Left cardiac atrium (tissue), 4 donors: ENCODE results near the gene MYO15B. TPM values are rescaled to one million over a fixed set of nuclear protein-coding genes. Genes with fewer than 3 reads are reported as not detected.

ENCODE experiments used
- ATAC-seq, 2 donors: fragments of 200-7000 bp; cut with Tn5 transposase; one replicate each; pipeline ENCODE4 v1.9.1; 2020; ENCODE audit warnings: mild to moderate bottlenecking in 2 of 2, moderate library complexity in 2 of 2
- DNase-seq: peaks from one replicate; pipeline ENCODE4 v3.0.0-alpha.2; 2020
- intact Hi-C, 2 donors: fragments of 100-400 bp; cut with DNase I; formaldehyde crosslinking; loops; one replicate each; pipeline versions ENCODE4 v1.14.1 to v1.15.1; 2022 to 2023
- total RNA-seq, 2 donors: library from RNA; stranded (reverse); fragmentation: NEBNext Ultra II Directional; extraction: Animal tissue kit (Norgen Biotek cat#: 25700); gene quantifications; one replicate each; pipeline ENCODE4 v1.2.1, GENCODE V29; 2021
- donor health status: DM: no; HTN: yes; CAD: no.
- donor health status: DM: no; HTN: yes; CAD: no; lungs with severe emphysema.
- donor health status: DM: yes; HTN: yes; CAD: no.
- donor health status: Dilated cardiomyopathy.

Gene MYO15B
- total RNA-seq, 2 donors from 2014 or later = 61.5 to 88.4 TPM

- DNase-seq (no peak), ATAC-seq (no peak)
- intact Hi-C loops = no loop called here
These were observed 27.7 kb downstream of the MYO15B start for GRCh38 chr17:75615301-75615700.

DNA sequence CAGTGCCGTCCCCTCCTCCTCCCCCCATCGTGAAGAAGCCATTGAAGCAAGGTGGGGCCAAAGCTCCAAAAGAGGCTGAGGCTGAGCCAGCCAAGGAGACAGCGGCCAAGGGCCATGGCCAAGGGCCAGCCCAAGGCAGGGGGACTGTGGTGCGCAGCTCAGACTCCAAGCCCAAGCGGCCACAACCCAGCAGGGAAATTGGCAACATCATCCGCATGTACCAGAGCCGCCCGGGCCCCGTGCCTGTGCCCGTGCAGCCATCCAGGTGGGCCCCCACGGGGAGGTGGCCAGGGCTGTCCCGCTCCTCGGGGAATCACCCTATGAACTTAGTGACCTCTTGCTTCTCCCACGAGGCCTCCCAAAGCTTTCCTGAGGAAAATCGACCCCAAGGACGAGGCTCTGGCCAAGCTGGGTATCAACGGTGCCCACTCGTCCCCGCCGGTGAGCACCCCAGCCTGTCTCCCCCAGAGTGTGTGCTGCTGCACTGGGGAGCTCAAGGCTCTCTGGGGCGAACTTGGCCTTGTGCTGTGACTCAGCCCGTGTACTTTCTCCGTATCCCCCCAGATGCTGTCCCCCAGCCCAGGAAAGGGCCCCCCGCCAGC is 29.0 kb downstream of the MYO15B start:
- DNase-seq (no peak), ATAC-seq (no peak)
- intact Hi-C loops = no loop called here

- DNase-seq = no peak
- ATAC-seq = no peak
- intact Hi-C loops = no loop called here
These were observed 29.6 kb downstream of the MYO15B start for GRCh38 chr17:75617218-75617617.

DNA sequence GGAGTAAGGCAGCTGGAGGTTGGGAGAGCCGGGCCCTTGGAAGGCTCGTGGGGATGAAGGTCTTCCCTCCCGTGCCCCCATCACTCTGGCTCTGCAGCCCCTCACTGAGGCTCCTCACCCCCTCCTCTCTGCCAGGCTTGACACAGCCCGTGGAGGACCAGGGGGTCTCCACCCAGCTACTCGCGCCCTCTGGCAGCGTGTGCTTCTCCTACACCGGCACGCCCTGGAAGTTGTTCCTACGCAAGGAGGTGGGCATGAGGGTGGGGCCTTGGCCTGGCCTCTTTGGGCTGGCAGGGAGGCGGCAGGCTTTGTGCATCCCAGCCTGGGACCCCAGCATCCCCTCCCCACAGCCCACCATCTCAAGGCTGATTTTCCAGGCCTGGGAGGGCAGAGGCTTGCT is 30.1 kb downstream of the MYO15B start:
- no peak for DNase-seq
- intact Hi-C loops = no loop called here
- ATAC-seq = no peak

DNA sequence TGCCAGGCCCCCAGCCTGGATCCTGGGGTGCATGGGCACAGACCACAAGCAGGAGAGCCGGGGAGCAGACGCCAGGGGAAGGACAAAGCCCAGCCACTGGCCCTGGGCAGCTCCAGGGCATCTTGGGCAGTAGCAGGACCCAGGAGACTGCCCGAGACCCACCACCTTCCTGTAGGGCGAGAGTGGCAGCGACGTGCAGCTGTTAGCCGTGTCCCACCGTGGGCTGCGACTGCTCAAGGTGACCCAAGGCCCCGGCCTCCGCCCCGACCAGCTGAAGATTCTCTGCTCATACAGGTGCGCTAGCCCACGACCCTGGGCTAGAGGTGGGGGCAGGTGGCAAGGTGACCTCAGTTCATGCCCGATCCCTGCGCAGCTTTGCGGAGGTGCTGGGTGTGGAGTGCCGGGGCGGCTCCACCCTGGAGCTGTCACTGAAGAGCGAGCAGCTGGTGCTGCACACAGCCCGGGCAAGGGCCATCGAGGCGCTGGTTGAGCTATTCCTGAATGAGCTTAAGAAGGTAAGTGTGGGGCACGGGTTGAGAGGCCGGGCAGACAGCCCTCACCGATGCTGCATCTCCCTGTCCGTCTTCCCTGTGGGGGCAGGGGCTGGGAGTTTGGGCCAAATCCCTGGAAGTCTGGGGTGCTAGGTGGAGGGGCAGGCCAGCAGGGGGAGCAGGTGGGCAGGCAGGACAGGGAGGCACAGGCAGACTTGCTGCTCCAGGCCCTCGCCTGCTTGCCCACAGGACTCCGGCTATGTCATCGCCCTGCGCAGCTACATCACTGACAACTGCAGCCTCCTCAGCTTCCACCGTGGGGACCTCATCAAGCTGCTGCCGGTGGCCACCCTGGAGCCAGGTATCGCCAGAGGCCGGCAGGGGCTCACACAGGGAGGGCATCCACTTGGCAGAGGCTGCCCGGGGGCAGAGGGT is 32.2 kb downstream of the MYO15B start:
- ATAC-seq (no peak), DNase-seq (no peak)
- intact Hi-C loops = no loop called here

DNA sequence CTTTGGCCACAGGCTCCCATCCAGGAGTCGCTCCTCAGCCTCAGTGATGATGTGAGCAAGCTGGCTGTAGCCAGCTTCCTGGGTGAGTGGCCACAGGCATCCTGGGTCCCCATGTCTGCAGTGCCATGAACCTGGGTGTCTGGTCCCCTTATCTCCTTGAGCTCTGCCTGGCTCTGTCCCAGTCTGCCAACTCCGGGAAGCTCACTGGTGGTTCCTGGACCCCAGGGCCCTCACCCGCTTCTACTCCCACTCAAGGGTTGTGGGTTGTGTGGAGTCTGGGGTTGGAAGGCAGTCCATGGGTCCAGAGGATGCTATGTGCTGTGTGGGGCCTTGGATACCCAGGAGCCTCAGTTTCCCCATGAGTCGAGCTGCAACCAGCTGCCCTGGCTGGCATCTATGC is 33.9 kb downstream of the MYO15B start:
- intact Hi-C loops = no loop called here
- DNase-seq (no peak), ATAC-seq (no peak)

- no peak for ATAC-seq
- DNase-seq = no peak
- intact Hi-C loops = no loop called here
These were observed 34.5 kb downstream of the MYO15B start for GRCh38 chr17:75622076-75622475.

GRCh38 chr17:75622771-75623273 is 35.2 kb downstream of the MYO15B start:
- no peak for DNase-seq
- no peak for ATAC-seq
- intact Hi-C loops = no loop called here

DNA sequence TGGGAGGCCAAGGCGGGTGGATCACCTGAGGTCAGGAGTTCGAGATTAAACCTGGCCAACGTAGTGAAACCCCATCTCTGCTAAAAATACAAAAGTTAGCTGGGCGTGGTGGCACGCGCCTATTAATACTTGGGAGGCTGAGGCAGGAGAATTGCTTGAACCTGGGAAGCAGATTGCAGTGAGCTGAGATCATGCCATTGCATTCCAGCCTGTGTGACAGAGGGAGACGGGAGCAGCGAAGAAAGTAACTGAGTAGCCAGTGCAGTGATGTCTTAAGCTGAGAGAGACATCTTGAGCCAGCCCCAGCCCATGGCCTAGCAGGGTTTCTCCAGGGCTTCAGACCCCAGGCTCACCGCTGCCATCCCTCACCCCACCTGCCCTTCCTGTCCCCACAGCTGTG is 35.8 kb downstream of the MYO15B start:
- DNase-seq (no peak), ATAC-seq (no peak)
- intact Hi-C loops = no loop called here

DNA sequence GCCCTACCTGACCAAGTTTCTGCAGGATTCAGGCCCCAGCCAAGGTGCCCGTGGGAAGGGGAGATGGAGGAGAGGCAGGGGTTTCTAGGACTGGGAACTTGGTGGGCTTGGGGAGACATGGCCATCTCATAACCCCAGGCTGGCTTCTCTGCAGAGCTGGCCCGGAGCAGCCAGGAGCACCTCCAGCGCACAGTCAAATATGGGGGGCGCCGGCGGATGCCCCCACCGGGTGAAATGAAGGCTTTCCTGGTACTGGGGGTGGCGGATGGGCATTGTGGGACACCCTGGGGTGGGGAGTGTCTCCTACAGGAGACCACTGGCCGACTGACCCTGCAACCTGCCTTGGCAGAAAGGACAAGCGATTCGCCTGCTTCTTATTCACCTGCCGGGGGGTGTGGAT is 36.4 kb downstream of the MYO15B start:
- ATAC-seq = no peak
- intact Hi-C loops = no loop called here

DNA sequence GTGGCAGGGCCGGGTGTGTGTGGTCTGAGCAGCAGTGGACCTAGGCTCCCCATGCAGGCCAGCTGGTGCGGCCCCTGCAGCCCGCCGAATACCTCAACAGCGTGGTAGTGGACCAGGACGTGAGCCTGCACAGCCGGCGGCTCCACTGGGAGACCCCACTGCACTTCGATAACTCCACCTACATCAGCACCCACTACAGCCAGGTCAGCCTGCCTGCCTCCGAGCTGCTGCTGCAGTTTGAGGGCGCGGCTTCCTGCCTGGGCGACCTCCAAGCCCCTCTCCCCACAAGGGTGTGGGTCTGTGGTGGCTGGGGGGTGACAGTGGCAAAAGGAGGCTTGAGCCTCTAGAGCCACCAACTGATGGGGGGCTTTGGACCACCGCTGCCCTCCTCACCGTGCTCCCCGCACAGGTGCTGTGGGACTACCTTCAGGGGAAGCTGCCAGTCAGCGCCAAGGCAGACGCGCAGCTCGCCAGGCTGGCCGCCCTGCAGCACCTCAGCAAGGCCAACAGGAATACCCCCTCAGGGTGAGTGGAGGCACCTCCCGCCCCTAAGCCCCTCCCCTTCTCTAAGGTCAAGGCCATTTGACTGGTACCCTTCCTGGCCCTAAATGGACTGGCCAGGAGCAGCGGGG is 37.2 kb downstream of the MYO15B start:
- no peak for ATAC-seq
- intact Hi-C loops = no loop called here
- no peak for DNase-seq

More for the DNA sequence above, 36.4 kb downstream of the MYO15B start:
- no peak for DNase-seq

- intact Hi-C loops = no loop called here
- DNase-seq (no peak), ATAC-seq (peak; percentile 27)
These were observed 38.4 kb downstream of the MYO15B start for GRCh38 chr17:75625813-75626486.

DNA sequence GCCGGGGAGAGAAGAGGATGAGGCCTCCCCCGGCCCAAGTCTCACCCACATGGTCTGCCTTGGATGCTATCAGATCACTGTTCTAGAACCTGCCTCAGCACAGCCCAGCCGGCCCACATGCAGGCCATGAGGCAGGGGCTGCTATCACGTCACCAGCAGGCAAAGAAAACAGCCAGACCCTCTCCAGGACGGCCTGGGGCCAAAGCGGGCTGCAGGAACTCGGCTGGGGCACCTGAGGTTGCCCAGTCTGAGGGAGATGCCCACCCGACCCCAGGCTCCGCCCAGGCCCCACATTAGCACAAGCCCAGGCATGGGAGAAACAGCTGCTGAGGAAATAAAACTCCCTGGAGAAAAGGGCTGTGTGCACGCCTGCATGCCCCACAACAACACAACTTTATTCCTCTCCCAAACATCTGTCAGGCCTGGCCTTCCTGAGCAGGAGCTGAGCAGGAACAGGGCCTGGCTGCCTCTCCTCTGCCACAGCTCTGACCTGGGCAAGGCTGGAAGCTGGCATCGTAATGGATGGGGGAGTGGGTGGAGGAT is 39.0 kb downstream of the MYO15B start:
- ATAC-seq (no peak), DNase-seq (no peak)
- intact Hi-C loops = no loop called here

- intact Hi-C loops = no loop called here
- no peak for DNase-seq
These were observed 39.5 kb downstream of the MYO15B start for GRCh38 chr17:75627094-75627493.

DNA sequence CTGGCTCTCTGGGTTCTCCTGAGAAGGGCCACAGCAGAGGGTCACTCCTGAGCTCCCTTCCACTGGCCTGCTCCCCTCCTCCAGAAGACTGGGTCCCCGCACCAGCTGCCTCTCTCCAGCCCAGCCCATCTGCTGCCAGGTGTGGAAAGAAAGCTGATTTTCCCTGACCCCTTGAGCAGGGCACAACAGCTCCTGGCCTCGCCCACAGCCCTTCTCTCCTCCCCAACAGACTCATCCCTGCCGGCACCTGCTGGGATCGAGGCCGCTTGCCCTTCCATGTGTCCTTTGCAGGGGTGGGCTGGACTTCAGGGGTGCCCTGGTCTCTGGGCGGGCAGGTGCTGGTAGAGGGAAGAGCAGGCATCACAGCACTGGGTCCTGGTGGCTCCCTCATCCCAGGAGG is 40.8 kb downstream of the MYO15B start:
- DNase-seq = no peak
- intact Hi-C loops = no loop called here
- no peak for ATAC-seq

More at GRCh38 chr17:75627094-75627493, 39.5 kb downstream of the MYO15B start:
- no peak for ATAC-seq

DNA sequence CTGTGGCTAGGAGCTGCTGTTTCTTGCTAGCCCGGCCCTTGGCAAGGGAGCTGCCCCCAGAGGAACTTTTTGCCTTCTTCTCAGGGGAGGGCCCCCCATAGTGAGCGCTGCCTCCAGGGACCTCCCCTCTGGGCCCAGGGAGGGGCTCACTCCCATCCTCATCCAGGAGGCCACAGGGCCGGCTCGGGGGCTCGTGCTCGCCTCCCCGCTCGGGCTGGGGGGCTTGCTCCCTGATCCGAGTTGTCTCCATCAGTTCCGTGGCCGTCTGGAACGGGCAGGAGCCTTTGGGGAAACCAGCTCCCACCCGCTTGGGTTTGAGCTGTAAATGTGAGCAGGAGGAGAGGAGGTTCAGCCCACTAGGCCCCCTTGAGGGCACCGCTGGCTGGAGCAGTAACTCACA is 41.6 kb downstream of the MYO15B start:
- intact Hi-C loops = no loop called here
- DNase-seq = no peak
- ATAC-seq = no peak

DNA sequence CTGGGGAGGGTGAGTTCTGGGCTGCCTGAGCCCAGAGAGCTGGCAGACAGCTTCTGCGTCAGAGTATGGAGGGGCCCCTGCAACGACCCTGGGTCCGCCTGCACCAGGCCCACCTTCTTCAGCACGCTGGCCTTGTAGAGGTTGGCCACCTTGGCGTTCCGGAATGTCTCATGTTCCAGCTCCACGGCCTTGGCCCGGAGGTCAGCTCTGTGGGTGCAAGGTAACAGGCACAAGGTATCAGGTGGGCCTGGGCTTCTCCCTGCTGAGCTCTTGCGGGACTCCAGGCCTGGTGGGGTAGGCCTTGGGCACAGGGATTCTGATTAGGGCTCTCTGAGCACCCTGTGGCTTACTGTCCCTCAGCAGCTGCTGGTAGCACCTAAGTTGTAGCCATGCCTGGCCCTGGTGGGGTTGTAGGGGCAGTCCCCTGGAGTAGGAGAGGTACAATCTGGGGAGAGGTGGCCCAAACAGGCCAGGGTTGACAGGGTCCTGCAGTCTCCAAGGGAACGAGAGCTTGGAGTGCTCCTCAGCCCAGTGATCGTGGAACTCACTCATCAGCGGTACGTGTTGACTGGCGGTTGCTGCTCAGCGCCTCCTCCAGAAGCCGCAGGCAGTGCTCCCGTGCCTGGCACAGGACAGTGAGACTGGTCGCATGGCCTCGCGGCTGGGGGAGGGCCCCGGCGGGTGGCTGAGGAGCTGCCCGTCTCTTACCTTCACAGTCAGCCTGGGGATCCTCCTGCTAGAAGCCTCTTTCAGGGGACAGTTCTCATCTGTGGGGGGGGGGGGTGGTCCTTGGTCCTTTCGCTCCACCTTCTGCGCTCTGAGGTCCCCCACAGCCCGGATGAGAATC is 42.7 kb downstream of the MYO15B start:
- intact Hi-C loops = loop anchor here in 1 of 2 donors (5.0 kb wide), 1 partner anchor 122 kb away; no protein-coding TSS in a partner anchor
- ATAC-seq = no peak
- no peak for DNase-seq

- no peak for ATAC-seq
- no peak for DNase-seq
These were observed 43.8 kb downstream of the MYO15B start for GRCh38 chr17:75631353-75631752.

More at GRCh38 chr17:75631353-75631752, 43.8 kb downstream of the MYO15B start:
- intact Hi-C loops = loop anchor here in 1 of 2 donors (5.0 kb wide), 1 partner anchor 121 kb away; no protein-coding TSS in a partner anchor
